Activated CD8-positive, alpha-beta T cell treated with anti-CD3 and anti-CD28 coated beads for 36 hours (primary cell): ENCODE measurements around the gene SLC34A1. TPM values are rescaled to one million over a fixed set of nuclear protein-coding genes. Genes with fewer than 3 reads are reported as not detected.

Experiments
- ATAC-seq: fragments of 200-7000 bp; cut with Tn5 transposase; one replicate; pipeline ENCODE4 v1.10.0; 2021; ENCODE audit warnings: mild to moderate bottlenecking, moderate library complexity
- CTCF ChIA-PET: fragments of 350-600 bp; sonication (Branson Sonifier 250); formaldehyde crosslinking; loops from one replicate; lab custom pipeline; 2021; ENCODE audit warnings: antibody characterized with exemption; lab: Charles Lee
- POLR2A ChIA-PET: fragments of 350-600 bp; sonication (Branson Sonifier 250); formaldehyde crosslinking; loops from one replicate; lab custom pipeline; 2021; ENCODE audit warnings: antibody characterized with exemption; lab: Charles Lee
- DNase-seq: peaks from one replicate; pipeline ENCODE4 v3.0.0-alpha.2; 2020
- H3K27ac Mint-ChIP-seq: one replicate; pipeline ENCODE4 v1.8.0; 2021; ENCODE audit warnings: mild to moderate bottlenecking, mixed read lengths
- H3K27me3 Mint-ChIP-seq: one replicate; pipeline ENCODE4 v1.8.0; 2021; ENCODE audit warnings: mixed read lengths
- H3K36me3 Mint-ChIP-seq: one replicate; pipeline ENCODE4 v1.8.0; 2021; ENCODE audit warnings: low read depth, mixed read lengths
- H3K4me1 Mint-ChIP-seq: one replicate; pipeline ENCODE4 v1.8.0; 2021; ENCODE audit warnings: low read depth, mixed read lengths
- H3K4me3 Mint-ChIP-seq: one replicate; pipeline ENCODE4 v1.8.0; 2021; ENCODE audit warnings: mild to moderate bottlenecking, moderate library complexity, mixed read lengths
- H3K9me3 Mint-ChIP-seq: one replicate; pipeline ENCODE4 v1.8.0; 2021; ENCODE audit warnings: mixed read lengths
- intact Hi-C: fragments of 100-400 bp; cut with micrococcal nuclease; formaldehyde crosslinking; loops from one replicate; pipeline ENCODE4 v1.10.0; 2022
- total RNA-seq, 2 experiments: library from RNA; stranded (reverse); gene quantifications; one replicate each; pipeline ENCODE4 v1.2.3, GENCODE V29; 2021
- TF ChIP-seq, protein P1 (sequence below): fragments of 200-600 bp; IDR thresholded peaks from one replicate; pipeline ENCODE4 v1.8.0; 2022; ENCODE audit warnings: antibody characterized with exemption, mild to moderate bottlenecking

The SLC34A1 gene
- total RNA-seq, 2 experiments from 2014 or later: 0.29 to 0.43 TPM

DNA sequence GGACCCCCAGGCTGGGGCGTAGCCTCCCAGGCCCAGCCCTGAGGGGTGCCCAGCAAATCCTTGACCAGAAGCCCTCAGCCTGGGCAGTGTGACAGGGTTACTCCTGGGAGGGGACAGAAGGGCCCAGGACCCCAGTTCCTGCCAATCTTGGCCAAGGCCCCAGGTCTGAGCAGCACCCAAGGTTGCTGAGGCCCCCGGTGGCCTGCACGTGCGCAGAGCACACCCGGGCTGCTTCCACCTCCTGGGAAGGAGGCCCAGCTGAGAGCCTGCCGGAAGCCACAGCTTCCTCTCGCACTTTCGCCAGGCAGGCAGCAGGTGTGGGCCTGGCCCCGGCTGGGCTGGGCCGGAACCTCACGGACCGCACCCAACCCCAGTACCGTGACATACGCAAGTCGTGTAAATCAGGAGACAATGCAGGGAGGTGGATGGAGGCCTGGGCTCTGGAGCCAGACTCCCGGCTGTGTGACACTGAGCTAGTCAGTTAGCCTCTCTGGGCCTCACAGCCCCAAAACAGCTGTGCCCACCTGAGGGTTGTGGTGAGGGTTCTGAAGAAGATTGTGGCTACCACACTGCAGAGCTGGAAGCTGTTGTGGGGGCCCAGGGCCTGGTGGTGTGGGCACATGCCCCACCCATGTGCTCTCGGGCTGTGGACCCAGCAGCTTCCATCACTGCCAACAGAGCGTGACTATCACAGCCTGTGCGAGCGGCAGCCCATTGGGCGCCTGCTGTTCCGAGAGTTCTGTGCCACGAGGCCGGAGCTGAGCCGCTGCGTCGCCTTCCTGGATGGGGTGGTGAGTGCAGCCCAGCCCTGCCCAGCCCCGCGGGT, 47.3 kb downstream of the SLC34A1 start:
- no peaks in the 10 kb centered on the region for H3K27me3 Mint-ChIP-seq
- peak; percentile 92 for DNase-seq
- intact Hi-C loops: no loop called here
- peak overlapping the region; percentile 98 for H3K27ac Mint-ChIP-seq
- TF ChIP-seq, protein P1, sequence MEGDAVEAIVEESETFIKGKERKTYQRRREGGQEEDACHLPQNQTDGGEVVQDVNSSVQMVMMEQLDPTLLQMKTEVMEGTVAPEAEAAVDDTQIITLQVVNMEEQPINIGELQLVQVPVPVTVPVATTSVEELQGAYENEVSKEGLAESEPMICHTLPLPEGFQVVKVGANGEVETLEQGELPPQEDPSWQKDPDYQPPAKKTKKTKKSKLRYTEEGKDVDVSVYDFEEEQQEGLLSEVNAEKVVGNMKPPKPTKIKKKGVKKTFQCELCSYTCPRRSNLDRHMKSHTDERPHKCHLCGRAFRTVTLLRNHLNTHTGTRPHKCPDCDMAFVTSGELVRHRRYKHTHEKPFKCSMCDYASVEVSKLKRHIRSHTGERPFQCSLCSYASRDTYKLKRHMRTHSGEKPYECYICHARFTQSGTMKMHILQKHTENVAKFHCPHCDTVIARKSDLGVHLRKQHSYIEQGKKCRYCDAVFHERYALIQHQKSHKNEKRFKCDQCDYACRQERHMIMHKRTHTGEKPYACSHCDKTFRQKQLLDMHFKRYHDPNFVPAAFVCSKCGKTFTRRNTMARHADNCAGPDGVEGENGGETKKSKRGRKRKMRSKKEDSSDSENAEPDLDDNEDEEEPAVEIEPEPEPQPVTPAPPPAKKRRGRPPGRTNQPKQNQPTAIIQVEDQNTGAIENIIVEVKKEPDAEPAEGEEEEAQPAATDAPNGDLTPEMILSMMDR: no peak
- CTCF ChIA-PET: interaction anchor here (0.7 to 7.0 kb wide), 17 partner anchors 10 to 122 kb away, joined by 3 to 71 read pairs (median 5); partner anchors contain the start of genes F12, LMAN2 and PRR7
- POLR2A ChIA-PET: interaction anchor here (0.7 to 15.2 kb wide), 13 partner anchors 9 to 123 kb away, joined by 3 to 606 read pairs (median 6); partner anchors contain the start of gene PRR7
- H3K36me3 Mint-ChIP-seq: peaks cover 83% of the 10 kb centered on the region
- peaks cover 57% of the 10 kb centered on the region for H3K4me1 Mint-ChIP-seq
- peak; percentile 37 for ATAC-seq
- H3K4me3 Mint-ChIP-seq: peak overlapping the region; percentile 97
- H3K9me3 Mint-ChIP-seq: no peaks in the 10 kb centered on the region

DNA sequence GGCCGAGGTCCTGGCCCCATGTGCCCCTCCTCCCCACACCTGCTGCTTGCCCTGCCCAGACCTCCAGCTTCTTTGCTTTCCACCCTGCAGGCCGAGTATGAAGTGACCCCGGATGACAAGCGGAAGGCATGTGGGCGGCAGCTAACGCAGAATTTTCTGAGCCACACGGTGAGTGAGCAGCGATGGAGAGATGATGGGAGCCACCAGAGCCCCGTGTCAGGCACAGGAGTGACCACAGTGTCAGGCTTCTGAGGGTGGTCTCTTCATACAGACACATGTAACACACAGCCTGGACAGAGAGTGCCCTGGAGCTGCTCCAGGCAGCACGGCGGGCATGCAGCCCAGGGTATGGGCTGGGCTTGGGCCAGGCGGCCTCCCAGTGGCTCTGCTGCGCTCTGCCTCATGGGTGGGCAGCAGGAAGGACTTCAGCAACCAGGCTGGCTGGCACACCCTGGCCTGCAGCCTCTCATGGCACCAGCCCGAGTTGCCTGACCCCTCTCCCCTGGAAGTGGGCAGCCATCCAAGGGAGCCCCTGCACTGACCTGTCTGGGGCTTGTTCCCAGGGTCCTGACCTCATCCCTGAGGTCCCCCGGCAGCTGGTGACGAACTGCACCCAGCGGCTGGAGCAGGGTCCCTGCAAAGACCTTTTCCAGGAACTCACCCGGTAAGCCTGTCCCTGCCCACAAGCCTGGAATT, 48.1 kb downstream of the SLC34A1 start:
- ChIA-PET CTCF (interaction anchor here (0.7 to 7.0 kb wide), 16 partner anchors 10 to 123 kb away, joined by 3 to 71 read pairs (median 5); partner anchors contain the start of genes F12, LMAN2 and PRR7), POLR2A (interaction anchor here (0.7 to 15.2 kb wide), 13 partner anchors 10 to 123 kb away, joined by 3 to 606 read pairs (median 6); partner anchors contain the start of gene PRR7)
- Mint-ChIP-seq H3K9me3 (no peaks in the 10 kb centered on the region), H3K27me3 (no peaks in the 10 kb centered on the region), H3K4me1 (peaks cover 62% of the 10 kb centered on the region), H3K36me3 (peaks cover 87% of the 10 kb centered on the region), H3K4me3 (peak overlapping the region; percentile 97), H3K27ac (peak overlapping the region; percentile 98)
- intact Hi-C loops: no loop called here
- ATAC-seq: peak; percentile 5
- DNase-seq: peak; percentile 85
- TF ChIP-seq, protein P1: no peak

DNA sequence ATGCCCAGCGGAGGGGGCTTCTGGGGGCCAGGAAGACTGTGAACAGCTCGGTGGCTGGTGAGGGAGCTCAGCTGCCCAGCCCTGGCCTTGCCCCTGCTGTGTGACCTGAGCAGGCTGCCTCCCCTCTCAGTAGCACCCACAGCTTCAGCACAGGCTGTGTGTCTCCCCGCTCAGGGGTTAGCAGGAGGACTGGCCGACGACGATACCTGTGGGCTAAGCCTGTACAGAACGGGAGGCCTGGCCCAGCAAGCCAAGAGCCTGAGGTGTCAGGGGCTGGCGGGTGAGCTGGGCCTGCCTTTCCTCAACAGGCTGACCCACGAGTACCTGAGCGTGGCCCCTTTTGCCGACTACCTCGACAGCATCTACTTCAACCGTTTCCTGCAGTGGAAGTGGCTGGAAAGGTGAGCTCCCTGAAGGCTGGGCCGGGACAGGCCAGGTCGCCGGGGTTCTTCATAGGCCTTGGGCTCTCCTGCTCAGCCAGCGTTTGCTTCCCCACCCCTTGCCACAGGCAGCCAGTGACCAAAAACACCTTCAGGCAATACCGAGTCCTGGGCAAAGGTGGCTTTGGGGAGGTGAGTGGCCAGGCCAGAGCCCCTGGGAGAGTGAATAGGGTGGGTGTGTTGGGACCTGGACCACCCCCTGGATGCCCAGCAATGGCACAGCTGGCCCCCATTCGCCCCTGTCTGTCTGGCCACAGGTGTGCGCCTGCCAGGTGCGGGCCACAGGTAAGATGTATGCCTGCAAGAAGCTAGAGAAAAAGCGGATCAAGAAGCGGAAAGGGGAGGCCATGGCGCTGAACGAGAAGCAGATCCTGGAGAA, 48.8 kb downstream of the SLC34A1 start:
- ATAC-seq (no peak), DNase-seq (no peak)
- Mint-ChIP-seq H3K4me1 (peaks cover 67% of the 10 kb centered on the region), H3K9me3 (no peaks in the 10 kb centered on the region), H3K27ac (peak overlapping the region; percentile 98), H3K27me3 (no peaks in the 10 kb centered on the region), H3K4me3 (peak overlapping the region; percentile 97), H3K36me3 (peaks cover 87% of the 10 kb centered on the region)
- POLR2A ChIA-PET: interaction anchor here (0.9 to 15.2 kb wide), 7 partner anchors 13 to 50 kb away, joined by 4 to 606 read pairs (median 12); partner anchors contain the start of gene PRR7
- TF ChIP-seq, protein P1: no peak
- intact Hi-C loops: no loop called here
- CTCF ChIA-PET: interaction anchor here (1.9 to 7.0 kb wide), 7 partner anchors 13 to 43 kb away, joined by 5 to 71 read pairs (median 13); partner anchors contain the start of genes F12 and PRR7

DNA sequence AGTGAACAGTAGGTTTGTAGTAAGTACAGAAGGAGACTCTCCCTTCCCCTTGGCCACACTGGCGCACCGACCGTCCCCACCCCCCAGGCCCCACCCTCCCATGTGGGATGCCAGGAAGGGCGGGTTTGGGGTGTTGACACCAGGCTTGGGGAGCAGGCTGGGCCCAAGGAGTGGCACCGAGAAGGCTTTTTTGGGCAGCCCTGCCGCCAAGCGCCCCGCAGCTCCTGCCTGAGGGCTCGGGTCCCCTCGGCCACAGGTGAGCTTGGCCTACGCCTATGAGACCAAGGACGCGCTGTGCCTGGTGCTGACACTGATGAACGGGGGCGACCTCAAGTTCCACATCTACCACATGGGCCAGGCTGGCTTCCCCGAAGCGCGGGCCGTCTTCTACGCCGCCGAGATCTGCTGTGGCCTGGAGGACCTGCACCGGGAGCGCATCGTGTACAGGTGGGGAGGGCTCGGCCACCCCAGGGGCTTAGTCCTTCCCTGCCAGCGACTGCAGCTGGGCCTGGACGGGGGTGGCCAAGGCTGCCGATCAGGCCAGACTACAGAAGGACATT, 49.5 kb downstream of the SLC34A1 start:
- H3K9me3 Mint-ChIP-seq: no peaks in the 10 kb centered on the region
- intact Hi-C loops: no loop called here
- ChIA-PET CTCF (interaction anchor here (1.2 to 7.0 kb wide), 5 partner anchors 20 to 115 kb away, joined by 3 to 71 read pairs (median 53); no protein-coding TSS in a partner anchor), POLR2A (interaction anchor here (0.7 to 15.2 kb wide), 8 partner anchors 12 to 44 kb away, joined by 3 to 606 read pairs (median 8); partner anchors contain the start of gene PRR7)
- ATAC-seq (no peak), DNase-seq (no peak)
- H3K4me3 Mint-ChIP-seq: no peak overlapping the region
- H3K36me3 Mint-ChIP-seq: peaks cover 87% of the 10 kb centered on the region
- peaks cover 74% of the 10 kb centered on the region for H3K4me1 Mint-ChIP-seq
- H3K27me3 Mint-ChIP-seq: no peaks in the 10 kb centered on the region
- TF ChIP-seq, protein P1: no peak
- peak overlapping the region; percentile 98 for H3K27ac Mint-ChIP-seq
